Breast epithelium (tissue), 4 donors: ENCODE data around the gene GNRH2. TPM values are rescaled to one million over a fixed set of nuclear protein-coding genes. Genes with fewer than 3 reads are reported as not detected.

ENCODE experiments used
- DNase-seq, 2 donors: peaks; one replicate each; pipeline ENCODE4 v3.0.0-alpha.2; 2019; ENCODE audit warnings: low spot score in 2 of 2
- H3K27ac ChIP-seq, 2 donors: fragments of 200-600 bp; sonication (generic) in 1 of 2; one replicate each; pipeline ENCODE4 v1.5.1; 2016 to 2019; ENCODE audit warnings: mild to moderate bottlenecking in 1 of 2
- H3K27me3 ChIP-seq, 2 donors: fragments of 200-600 bp; sonication (generic) in 1 of 2; one replicate each; pipeline versions ENCODE4 v1.5.1 to v1.6.0; 2017 to 2019; ENCODE audit warnings: control low read depth in 1 of 2, mild to moderate bottlenecking in 1 of 2
- H3K36me3 ChIP-seq: fragments of 200-600 bp; one replicate; pipeline ENCODE4 v1.5.1; 2019
- H3K4me1 ChIP-seq, 2 donors: fragments of 200-600 bp; sonication (generic); one replicate each; pipeline ENCODE4 v1.5.1; 2016 to 2019; ENCODE audit warnings: control low read depth in 1 of 2
- H3K4me3 ChIP-seq, 3 donors: fragments of 200-600 bp; sonication (generic); 1 replicate in 2 of 3; 2 replicates in 1 of 3; pipeline ENCODE4 v1.5.1; 2016 to 2019; ENCODE audit warnings: mild to moderate bottlenecking in 3 of 3, moderate library complexity in 2 of 3
- H3K9me3 ChIP-seq, 2 donors: fragments of 200-600 bp; sonication (generic) in 1 of 2; one replicate each; pipeline ENCODE4 v1.5.1; 2016 to 2019; ENCODE audit warnings: control low read depth in 1 of 2
- CTCF ChIP-seq, 3 donors: fragments of 450-650 bp; IDR thresholded peaks; one replicate each; pipeline ENCODE4 v1.5.1; 2016 to 2017; ENCODE audit warnings: antibody characterized with exemption in 3 of 3, mild to moderate bottlenecking in 3 of 3, moderate library complexity in 3 of 3
- POLR2A ChIP-seq: fragments of 450-650 bp; IDR thresholded peaks from one replicate; pipeline ENCODE4 v1.6.1; 2016; ENCODE audit warnings: antibody characterized with exemption, mild to moderate bottlenecking, moderate library complexity
- POLR2AphosphoS5 ChIP-seq, 3 donors: sonication (generic); formaldehyde crosslinking; IDR thresholded peaks; one replicate each; pipeline ENCODE4 v1.6.1; 2017; ENCODE audit warnings: antibody characterized with exemption in 3 of 3
- intact Hi-C: fragments of 100-400 bp; cut with DNase I; formaldehyde crosslinking; loops from one replicate; pipeline ENCODE4 v1.15.1; 2023; ENCODE audit warnings: low total_unique reads
- total RNA-seq, 3 donors: library from RNA; depleted of rRNA; stranded (reverse); fragments of >200 nt; gene quantifications; one replicate each; pipeline ENCODE4 v1.1.0, GENCODE V29; 2016

The GNRH2 gene
- total RNA-seq: not detected

- H3K27ac ChIP-seq: peak within 1 kb of the TSS; percentile 67 to 86
- DNase-seq: no peak
- no peaks in the 10 kb centered on the region for H3K36me3 ChIP-seq
- no peaks in the 10 kb centered on the region for H3K27me3 ChIP-seq
- H3K9me3 ChIP-seq: no peaks in the 10 kb centered on the region
- no peak within 1 kb of the TSS for H3K4me3 ChIP-seq
- no peak for TF ChIP-seq POLR2AphosphoS5 (IDR thresholded peaks at IDR 0.05)
- TF ChIP-seq POLR2A: no peak
- no peak for TF ChIP-seq CTCF (IDR thresholded peaks at IDR 0.05)
- peaks cover 4 to 5% of the 10 kb centered on the region in 2 donors for H3K4me1 ChIP-seq
- intact Hi-C loops: no loop called here
These were observed at the start of gene GNRH2 for GRCh38 chr20:3043322-3043721. TSS of gene GNRH2 (plus strand) at chr20:3043622. CDS start at chr20:3044415, 793 bp downstream.

GRCh38 chr20:2995796-2996195 lies 47.6 kb upstream of the GNRH2 start:
- no peak for TF ChIP-seq CTCF (IDR thresholded peaks at IDR 0.05)
- TF ChIP-seq POLR2A: no peak
- TF ChIP-seq POLR2AphosphoS5 (IDR thresholded peaks at IDR 0.05): no peak
- intact Hi-C loops: no loop called here

GRCh38 chr20:2998728-2999127 lies 44.7 kb upstream of the GNRH2 start:
- intact Hi-C loops: no loop called here
- H3K27me3 ChIP-seq: no peaks in the 10 kb centered on the region
- H3K9me3 ChIP-seq: no peaks in the 10 kb centered on the region
- no peak for DNase-seq
- H3K4me1 ChIP-seq: no peaks in the 10 kb centered on the region
- no peak overlapping the region for H3K4me3 ChIP-seq
- TF ChIP-seq POLR2AphosphoS5 (IDR thresholded peaks at IDR 0.05) (no peak), CTCF (IDR thresholded peaks at IDR 0.05) (no peak), POLR2A (no peak)
- no peak overlapping the region for H3K27ac ChIP-seq
- H3K36me3 ChIP-seq: no peaks in the 10 kb centered on the region

More at GRCh38 chr20:2995796-2996195, 47.6 kb upstream of the GNRH2 start:
- DNase-seq: no peak
- no peaks in the 10 kb centered on the region for H3K36me3 ChIP-seq
- H3K9me3 ChIP-seq: no peaks in the 10 kb centered on the region
- no peak overlapping the region for H3K27ac ChIP-seq
- no peak overlapping the region for H3K4me3 ChIP-seq
- H3K27me3 ChIP-seq: no peaks in the 10 kb centered on the region
- no peaks in the 10 kb centered on the region for H3K4me1 ChIP-seq

- Histone ChIP-seq H3K27me3 (no peaks in the 10 kb centered on the region), H3K27ac (no peak overlapping the region), H3K4me3 (no peak overlapping the region), H3K9me3 (no peaks in the 10 kb centered on the region), H3K4me1 (no peaks in the 10 kb centered on the region), H3K36me3 (no peaks in the 10 kb centered on the region)
- no peak for TF ChIP-seq POLR2AphosphoS5 (IDR thresholded peaks at IDR 0.05)
- TF ChIP-seq CTCF (IDR thresholded peaks at IDR 0.05): peak in 2 of 3 donors; percentile 22 to 29
- DNase-seq: no peak
- intact Hi-C loops: no loop called here
These were observed 42.4 kb upstream of the GNRH2 start for GRCh38 chr20:3000852-3001523.

GRCh38 chr20:3003416-3003815 lies 40.0 kb upstream of the GNRH2 start:
- Histone ChIP-seq H3K27me3 (no peaks in the 10 kb centered on the region), H3K9me3 (no peaks in the 10 kb centered on the region), H3K4me3 (no peak overlapping the region), H3K27ac (no peak overlapping the region), H3K36me3 (no peaks in the 10 kb centered on the region), H3K4me1 (no peaks in the 10 kb centered on the region)
- intact Hi-C loops: no loop called here
- no peak for TF ChIP-seq POLR2A
- TF ChIP-seq POLR2AphosphoS5 (IDR thresholded peaks at IDR 0.05): no peak
- no peak for TF ChIP-seq CTCF (IDR thresholded peaks at IDR 0.05)
- DNase-seq: no peak
